Myocyte (in vitro differentiated cells): ENCODE results near the gene TBX3. TPM values are rescaled to one million over a fixed set of nuclear protein-coding genes. Genes with fewer than 3 reads are reported as not detected.

Experiments
- DNase-seq: peaks from one replicate; pipeline ENCODE4 v3.0.0-alpha.2; 2012; ENCODE audit warnings: low read depth
- total RNA-seq: library from RNA; depleted of rRNA; stranded (reverse); fragments of >200 nt; gene quantifications from 2 replicates; pipeline ENCODE4 v1.2.3, GENCODE V29; 2014

The TBX3 gene
- total RNA-seq, 1 donor from 2014 or later = 8.8 TPM

GRCh38 chr12:114669401-114670290 lies 14.3 kb downstream of the TBX3 start:
- DNase-seq = no peak

GRCh38 chr12:114668886-114669288 lies 15.1 kb downstream of the TBX3 start:
- no peak for DNase-seq

GRCh38 chr12:114668151-114668885 lies 15.7 kb downstream of the TBX3 start:
- peak; percentile 81 for DNase-seq

GRCh38 chr12:114667669-114668150 lies 16.3 kb downstream of the TBX3 start:
- DNase-seq = no peak

GRCh38 chr12:114666746-114667668 lies 17.0 kb downstream of the TBX3 start:
- DNase-seq = no peak

- no peak for DNase-seq
Measured at GRCh38 chr12:114665411-114666260, 18.3 kb downstream of the TBX3 start.

- peak; percentile 10 for DNase-seq
Measured at GRCh38 chr12:114664651-114665320, 19.2 kb downstream of the TBX3 start.

GRCh38 chr12:114662512-114663177 lies 21.3 kb downstream of the TBX3 start:
- DNase-seq = peak; percentile 65

GRCh38 chr12:114661245-114661644 lies 22.7 kb downstream of the TBX3 start:
- DNase-seq = no peak

- DNase-seq = no peak
Measured at GRCh38 chr12:114659084-114659483, 24.9 kb downstream of the TBX3 start.

GRCh38 chr12:114658002-114658441 lies 26.0 kb downstream of the TBX3 start:
- no peak for DNase-seq

GRCh38 chr12:114657597-114657920 lies 26.4 kb downstream of the TBX3 start:
- no peak for DNase-seq

GRCh38 chr12:114656906-114657596 lies 26.9 kb downstream of the TBX3 start:
- no peak for DNase-seq

GRCh38 chr12:114655934-114656749 lies 27.8 kb downstream of the TBX3 start:
- no peak for DNase-seq

GRCh38 chr12:114649585-114649984 lies 34.4 kb downstream of the TBX3 start:
- DNase-seq = no peak

GRCh38 chr12:114648711-114649110 lies 35.3 kb downstream of the TBX3 start:
- no peak for DNase-seq

- no peak for DNase-seq
Measured at GRCh38 chr12:114638790-114639435, 45.1 kb downstream of the TBX3 start.
